ENCODE results near the gene SEMA6A.

GRCh38 chr5:116444373-116445295 lies 130.0 kb downstream of the SEMA6A start:
- TF ChIP-seq PATZ1 (CRISPR knock-in tag; IDR thresholded peaks at IDR 0.05; ENCODE audit: borderline replicate concordance) (no peak), CREB5 (CRISPR knock-in tag; IDR thresholded peaks at IDR 0.05; ENCODE audit: low read depth) (no peak), SNAI2 (CRISPR knock-in tag; IDR thresholded peaks at IDR 0.05) (no peak), ZC3H10 (CRISPR knock-in tag; IDR thresholded peaks at IDR 0.05) (no peak), ZNF8 (CRISPR knock-in tag; IDR thresholded peaks at IDR 0.05) (no peak), CSDC2 (CRISPR knock-in tag; IDR thresholded peaks at IDR 0.05) (no peak), TOX (CRISPR knock-in tag; IDR thresholded peaks at IDR 0.05; ENCODE audit: borderline replicate concordance) (no peak), ZFP3 (CRISPR knock-in tag; IDR thresholded peaks at IDR 0.05) (no peak), BACH2 (CRISPR knock-in tag; IDR thresholded peaks at IDR 0.05; ENCODE audit: borderline replicate concordance) (no peak)
